Activated effector memory CD4-positive, alpha-beta T cell treated with anti-CD3 and anti-CD28 coated beads, Interleukin-2, amount 50 U/mL, for 16 hours (primary cell): ENCODE measurements around the gene SLC34A3.

Experiments
- DNase-seq: peaks from one replicate; pipeline ENCODE4 v3.0.0-alpha.2; 2020

The SLC34A3 gene

DNA sequence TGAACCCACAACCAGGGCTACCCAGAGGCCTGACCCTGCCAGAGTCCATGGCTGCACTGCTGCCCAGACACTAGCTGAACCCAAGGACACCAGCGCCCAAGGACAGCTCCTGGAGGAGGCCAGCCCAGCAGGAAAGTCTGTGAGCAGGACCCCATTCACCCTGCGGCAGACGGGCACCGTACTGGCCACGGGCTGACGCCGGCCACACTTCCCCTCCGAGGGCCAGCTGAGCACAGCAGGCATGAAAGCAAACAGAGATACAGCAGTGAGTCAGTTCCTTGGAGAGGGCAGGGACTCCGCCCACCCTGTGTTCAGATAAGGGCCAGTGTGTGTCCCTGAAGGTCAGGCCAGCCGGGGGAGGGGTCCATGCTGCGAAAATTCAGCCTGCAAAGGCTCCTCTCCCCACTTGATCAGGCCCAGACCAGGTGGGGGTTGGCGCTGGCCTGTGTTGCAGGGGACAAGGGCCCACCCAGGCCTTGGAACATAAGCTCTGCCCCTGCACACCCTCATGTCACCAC lies 11.9 kb upstream of the SLC34A3 start:
- DNase-seq: no peak

DNA sequence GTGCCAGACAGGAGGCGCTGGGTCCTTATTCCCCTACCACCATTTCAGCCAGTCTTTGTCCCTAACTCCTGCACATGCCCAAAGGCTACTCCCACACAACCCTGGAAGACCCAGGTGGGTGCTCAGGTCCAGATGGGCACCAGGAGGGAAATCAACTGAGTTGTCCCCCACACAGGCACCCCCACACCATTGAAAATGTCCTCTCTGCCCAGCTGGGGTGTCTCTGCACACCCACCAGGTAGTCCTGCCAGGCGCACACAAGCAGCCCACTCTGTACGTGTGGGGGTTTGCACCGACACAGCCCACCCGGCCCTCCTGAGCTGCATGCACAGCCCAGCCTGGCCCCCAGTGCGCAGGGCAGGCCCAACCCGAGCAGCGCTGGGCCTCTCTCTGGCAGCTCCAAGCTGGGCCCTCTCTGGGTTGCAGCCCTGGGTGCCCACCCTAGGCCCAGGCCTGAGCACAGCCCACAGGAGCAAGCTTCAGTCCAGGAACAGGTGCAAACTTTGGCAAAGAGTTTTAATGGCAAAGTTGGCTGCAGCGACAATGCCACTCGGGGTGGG lies 10.9 kb upstream of the SLC34A3 start:
- DNase-seq: no peak

DNA sequence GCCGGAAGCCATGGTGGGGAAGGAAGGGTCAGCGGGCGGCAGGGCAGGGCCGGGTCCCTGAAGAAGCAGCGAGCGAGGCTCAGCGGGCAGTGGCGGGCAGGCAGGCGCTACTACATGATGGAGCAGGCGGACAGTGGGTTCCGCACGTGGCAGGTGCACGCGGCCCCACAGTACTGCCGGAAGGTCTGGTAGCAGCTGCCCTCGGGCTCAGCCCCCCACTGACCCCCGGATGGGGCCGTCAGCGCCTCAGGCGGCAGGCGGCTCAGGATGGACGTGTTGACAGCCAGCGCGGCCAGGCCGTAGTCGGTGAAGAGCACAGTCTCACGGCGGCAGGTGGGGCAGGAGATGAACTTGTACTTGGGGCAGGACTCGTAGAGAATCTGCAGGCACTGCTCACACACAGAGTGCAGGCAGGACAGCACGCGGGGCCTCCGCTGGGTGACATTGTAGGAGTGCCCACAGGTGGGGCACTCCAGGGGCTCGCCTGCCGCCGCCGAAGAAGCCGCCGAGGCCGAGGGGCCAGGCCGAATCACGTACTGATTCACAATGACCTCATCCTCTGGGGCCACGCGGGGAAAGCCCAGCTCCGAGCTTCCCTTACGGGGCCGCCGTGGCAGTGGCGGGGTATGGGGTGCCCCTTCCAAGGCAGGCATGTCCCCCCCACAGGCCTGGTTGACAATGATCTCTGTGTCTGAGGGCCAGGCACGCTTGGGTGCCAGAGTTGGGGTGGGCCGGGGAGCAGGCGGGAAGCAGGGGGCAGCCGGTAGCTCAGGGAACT lies 10.2 kb upstream of the SLC34A3 start:
- no peak for DNase-seq

DNA sequence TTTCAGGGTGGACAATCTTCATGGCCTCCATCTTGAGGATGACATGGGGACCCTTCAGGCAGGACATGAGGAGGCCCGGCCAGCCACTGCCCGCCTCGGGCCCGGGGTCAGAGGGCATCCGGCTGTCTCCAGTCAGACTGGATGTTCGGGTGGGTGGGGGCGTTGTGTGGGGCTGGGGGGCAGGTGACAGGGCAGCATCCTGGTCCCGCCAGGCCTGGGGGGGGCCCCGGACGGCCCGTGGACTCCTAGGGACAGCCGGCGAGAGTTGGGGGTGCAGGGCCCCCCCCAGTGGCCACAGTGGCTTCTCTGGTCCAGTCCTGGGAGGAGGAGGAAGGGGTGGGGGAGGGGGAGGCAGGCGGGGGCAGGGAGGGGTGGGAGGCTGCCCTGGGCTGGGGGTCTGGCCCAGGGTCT lies 9.6 kb upstream of the SLC34A3 start:
- no peak for DNase-seq

DNA sequence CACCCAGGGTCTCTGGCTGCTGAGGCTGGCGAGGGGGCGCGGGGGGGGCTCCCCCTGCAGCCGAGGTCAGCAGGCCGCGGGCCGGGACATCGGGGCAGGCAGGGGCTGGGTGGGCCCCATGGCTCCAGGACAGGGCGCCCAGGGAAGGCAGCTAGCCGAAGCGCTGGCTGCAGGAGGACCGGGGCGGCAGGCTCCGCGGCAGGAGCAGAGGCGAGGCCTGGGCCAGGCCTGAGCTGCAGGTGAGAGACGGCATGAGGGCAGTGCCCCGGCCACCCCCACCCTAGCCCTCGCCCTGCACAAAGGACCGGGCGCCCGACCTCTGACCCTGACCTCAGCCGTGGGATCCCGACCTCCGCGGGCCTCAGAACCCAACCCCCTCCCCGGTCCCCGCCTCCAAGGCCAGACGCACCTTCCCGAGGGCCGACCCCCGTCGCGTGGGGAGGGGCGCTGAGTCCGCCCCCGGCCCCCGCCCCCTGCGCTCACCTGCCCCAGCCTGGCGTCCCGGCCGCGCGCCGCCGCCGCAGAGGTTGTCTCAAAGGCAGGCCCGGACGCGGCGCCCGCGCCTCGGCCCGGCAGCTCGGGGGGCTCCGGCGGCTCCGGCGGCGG lies 9.1 kb upstream of the SLC34A3 start:
- DNase-seq: no peak

DNA sequence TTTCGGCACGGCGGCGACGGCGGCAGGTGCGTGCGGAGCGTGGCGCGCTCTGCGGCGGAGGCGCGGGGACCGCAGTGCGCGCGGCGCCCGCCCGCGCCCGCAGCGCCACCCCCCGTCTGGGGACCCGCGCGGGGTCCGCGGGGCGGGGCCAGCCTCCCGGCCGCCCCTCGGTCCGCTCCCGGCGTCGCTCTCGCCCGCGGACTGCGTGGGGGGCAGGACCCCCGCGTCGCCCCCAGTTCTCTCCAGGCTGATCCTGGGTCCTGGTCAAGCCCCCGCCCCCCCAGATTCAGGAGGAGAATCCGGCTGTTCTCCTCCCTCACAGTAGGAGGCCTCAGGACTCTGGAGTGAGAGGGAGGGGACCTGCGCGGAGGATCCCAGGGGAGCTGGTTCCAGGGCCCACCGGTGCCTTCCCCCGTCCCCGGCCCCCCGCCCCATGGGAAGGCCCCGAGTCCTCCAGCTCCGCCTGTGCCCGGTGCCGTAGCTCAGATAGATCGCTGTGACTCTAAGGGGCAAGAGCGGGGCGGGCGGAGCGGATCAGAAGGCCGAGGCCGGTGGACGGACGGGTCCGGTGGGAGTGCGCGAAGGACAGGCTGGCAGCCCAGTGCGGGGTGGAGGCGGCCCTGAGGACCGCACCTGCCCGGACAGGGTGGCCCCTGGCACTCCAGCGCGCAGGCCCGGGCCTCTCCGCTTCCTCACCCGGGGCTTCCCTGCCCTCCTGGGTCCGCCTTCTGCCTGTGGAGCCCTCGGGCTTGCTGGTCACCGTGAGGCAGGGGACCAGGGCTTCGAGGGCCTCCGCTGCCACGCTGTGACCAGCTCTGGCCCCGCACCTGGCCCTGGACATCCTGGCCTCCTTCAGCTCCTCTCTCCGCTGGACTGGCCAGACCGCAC lies 8.3 kb upstream of the SLC34A3 start, which contains the start of gene RNF208:
RNF208 (minus strand) TSS at position 51 of the 888 bp plus-strand sequence. CDS start 1,028 bp downstream, outside the sequence.
- DNase-seq: no peak

DNA sequence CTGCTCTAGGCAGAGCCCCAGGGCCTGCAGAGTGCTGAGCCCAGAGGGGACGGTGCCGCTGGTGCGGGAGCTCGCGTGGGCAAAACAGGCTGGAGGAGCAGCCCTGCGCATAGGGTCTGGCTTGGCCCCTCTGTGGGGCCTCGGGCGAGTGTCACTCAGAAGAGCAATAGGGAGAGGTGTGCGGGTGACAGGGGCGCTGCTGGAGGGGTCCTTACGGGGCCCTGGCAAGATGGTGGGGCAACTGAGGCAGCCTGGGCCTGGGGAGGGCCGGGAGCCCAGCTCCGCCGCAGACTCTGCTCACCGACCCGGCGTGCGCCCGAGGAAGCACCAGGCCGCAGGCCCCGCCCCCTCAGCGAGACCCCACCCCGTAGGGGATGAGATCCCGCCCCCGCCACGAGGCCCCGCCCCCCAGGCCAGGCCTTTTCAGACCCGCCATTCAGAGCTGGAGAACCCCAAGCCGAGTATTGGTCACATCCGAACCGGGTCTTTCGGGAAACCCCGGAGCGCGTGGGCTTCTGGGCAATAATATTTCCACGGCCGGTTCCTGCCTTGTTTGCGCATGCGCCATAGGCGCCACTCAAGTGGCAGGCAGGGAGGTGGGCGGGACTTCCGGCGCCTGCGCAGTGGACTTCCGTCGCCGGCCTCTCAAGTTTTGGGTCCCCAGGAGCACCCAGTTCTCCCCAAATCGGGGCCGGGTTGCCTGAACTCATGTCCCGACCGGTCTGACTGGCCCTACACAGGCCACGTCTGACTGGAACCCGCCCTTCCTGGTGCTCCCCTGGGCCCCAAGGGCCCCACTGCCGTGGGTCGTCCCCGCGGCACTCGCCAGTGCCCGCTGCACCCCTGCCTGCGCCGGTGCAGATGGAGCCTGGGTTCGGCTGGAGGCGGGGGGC lies 7.4 kb upstream of the SLC34A3 start:
- DNase-seq: peak; percentile 99

DNA sequence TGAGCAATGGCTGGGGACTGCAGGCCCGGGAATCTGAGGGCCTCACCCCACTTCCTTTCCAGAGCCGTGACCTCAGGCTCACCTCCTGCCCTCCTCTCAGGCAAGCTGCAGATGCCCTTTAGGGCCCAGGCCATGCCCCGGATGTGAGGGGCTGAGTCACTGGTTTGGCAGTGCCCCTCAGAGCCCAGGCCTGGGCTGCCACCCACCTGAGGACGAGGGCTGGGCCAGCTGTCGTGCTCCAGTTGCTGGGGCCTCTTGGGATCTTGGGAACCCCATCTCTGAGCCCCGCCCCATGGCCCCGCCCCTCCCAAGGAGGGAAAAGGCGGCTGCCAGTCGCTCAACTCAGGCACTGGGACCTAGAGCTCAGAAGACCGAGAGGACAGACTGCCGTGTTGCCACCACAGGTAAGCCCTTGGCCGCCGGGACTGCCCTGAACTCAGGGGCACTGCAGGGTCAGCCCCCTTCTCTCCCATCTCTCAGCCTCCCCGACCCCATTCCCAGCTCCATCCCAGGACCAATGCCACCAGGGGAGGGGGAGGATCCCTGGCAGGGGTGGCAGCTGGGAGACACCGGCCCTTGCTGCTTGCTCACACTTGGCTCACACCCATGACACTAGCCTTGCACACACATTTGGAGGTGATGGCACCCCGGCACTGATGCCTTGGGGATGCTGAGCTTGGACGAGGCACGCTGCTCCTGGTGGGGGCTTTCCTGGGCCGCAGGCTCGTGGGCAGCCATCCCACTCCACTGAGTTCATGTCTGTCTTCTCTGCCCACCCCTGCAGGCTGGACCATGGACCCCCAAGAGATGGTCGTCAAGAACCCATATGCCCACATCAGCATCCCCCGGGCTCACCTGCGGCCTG lies 5.6 kb upstream of the SLC34A3 start, which contains the start of gene CYSRT1:
CYSRT1 (plus strand) TSS at position 345 of the 865 bp plus-strand sequence; CDS start at position 793, 448 bp downstream.
- DNase-seq: no peak

DNA sequence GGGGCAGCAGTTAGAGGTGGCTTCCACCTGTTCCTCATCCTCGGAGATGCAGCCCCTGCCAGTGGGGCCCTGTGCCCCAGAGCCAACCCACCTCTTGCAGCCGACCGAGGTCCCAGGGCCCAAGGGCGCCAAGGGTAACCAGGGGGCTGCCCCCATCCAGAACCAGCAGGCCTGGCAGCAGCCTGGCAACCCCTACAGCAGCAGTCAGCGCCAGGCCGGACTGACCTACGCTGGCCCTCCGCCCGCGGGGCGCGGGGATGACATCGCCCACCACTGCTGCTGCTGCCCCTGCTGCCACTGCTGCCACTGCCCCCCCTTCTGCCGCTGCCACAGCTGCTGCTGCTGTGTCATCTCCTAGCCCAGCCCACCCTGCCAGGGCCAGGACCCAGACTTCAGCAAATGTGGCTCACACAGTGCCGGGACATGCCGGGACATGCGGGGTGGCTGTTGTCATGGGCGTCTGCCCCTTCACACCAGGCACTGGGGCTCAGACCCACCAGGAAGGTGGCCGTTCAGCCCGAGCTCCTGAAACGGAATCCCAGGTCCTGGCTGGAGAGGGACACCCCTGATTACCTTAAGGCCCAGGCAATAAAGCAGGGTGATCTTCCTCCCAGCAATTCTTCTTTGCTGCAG lies 4.9 kb upstream of the SLC34A3 start:
- no peak for DNase-seq

DNA sequence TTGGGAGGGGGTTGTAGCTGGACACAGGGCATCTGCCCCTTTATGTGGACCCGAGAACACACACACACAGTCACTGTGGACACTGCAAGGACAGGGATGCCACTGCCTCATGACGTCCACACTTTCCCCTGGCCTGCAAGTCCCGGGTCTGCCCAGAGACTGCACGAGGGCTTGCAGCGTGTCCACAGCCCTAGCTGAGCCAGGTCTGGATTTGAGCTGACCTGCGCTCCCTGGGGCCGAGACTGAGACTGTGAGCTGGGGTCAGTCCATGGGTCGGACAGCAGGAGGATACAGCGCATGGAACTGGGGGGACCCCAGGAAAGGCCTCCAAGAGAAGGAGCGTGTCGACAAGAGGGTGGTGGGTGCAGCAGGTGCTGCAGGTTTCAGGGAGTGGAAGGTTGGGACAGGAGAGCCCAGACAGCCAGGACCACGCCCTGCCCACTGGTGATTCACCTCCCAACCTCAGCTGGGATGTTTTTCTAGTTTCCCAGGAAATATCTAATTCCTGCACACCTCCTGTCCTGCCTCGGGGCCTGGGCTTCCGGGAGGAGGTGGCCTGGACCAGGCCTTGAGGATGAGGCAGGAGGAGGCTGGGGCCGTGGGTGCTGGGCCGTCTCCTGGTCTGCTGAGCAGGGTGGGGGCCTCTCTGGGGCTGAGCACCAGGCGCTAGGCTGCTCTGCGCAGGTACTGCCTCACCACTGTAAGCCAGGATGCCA lies 4.2 kb upstream of the SLC34A3 start:
- no peak for DNase-seq

DNA sequence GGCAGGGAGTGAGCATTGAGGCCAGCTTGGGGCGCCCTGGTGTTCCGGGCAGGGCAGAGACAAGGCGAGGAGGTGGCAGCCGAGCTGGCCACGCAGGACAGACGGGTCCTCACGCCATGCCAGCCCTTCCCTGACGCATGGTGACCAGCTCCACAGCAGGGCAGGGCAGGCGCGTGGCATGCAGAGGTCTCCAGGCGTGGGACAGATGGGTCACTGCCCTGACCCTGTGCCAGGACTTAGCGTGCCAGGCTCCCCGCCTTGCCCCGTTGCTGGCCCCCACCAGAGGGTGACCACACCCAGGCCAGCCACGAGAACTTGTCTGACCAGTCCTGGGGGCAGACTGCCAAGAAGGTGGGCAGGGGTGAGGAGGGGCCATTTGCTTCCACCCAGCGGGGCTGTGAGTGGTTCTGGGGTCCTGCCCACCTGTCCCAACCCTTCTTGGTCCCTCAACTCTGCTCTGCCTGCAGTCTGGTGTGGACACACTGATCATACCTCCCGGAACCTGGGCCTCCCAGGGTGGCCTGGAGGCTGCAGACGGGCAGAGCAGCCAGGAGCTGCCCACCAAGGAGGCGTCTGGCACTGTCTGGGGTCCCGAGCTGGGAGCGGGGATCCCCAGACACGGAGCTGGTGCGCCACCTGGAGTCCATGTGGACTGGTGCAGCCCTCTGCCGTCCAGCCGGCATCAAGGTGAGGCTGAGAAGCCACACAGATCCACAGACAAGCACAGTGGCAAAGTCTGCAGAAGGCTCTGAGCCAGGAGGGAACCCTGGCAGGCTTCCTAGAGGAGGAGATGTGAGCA lies 3.4 kb upstream of the SLC34A3 start, which contains the start of gene RNF224:
RNF224 (plus strand) TSS at position 449 of the 799 bp plus-strand sequence. CDS start 834 bp downstream, outside the sequence.
- DNase-seq: peak; percentile 93

DNA sequence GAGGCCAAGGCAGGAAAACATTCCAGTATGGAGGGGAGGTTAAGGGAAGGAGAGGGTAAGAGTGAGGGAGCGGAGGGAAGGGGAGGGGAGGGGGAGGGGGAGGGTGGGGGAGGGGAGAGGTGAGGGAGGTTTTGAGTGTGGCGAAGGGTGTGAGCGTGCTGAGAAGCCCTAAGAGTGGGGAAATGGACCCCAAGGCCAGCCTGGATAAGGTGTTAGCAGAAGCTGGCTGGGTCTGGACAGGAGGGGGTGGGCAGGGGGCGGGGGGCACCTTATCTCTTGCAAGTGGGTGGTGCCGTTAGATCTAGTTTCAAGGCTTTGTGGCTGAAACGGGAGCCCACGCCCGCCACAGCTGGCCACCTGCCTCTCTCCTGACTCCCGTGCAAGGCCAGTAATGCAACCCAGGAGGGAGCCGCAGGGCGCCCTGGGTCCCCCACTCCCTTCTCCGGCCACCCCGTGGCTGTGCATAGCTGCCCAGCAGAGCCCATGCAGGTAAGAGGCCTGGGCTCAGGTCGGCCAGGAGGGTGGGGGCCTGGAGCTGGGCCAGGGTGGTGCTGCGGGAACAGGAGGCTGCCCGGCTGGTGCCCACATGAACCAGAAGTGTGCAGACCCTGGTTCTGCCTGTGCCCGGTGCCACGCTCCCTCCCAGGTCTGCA lies 2.7 kb upstream of the SLC34A3 start:
- no peak for DNase-seq

DNA sequence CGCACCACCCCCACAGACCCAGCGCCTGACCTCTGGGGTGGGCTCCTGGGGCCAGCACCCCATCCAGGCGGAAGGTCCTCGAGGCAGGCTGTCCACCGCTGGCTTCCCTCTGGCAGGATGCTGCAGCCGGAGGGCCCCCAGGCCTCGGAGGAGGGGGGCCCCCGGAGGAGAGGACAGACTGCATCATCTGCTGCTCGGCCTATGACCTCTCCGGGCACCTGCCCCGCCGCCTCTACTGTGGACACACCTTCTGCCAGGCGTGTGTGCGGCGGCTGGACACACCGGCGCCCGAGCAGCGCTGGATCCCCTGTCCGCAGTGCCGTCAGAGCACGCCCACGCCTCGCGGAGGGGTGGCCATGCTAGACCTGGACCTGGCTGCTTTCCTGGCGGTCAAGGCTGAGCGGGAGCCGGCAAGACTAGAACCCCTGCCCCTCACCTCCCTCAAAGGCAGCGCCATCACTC lies 2.2 kb upstream of the SLC34A3 start:
- DNase-seq: no peak

DNA sequence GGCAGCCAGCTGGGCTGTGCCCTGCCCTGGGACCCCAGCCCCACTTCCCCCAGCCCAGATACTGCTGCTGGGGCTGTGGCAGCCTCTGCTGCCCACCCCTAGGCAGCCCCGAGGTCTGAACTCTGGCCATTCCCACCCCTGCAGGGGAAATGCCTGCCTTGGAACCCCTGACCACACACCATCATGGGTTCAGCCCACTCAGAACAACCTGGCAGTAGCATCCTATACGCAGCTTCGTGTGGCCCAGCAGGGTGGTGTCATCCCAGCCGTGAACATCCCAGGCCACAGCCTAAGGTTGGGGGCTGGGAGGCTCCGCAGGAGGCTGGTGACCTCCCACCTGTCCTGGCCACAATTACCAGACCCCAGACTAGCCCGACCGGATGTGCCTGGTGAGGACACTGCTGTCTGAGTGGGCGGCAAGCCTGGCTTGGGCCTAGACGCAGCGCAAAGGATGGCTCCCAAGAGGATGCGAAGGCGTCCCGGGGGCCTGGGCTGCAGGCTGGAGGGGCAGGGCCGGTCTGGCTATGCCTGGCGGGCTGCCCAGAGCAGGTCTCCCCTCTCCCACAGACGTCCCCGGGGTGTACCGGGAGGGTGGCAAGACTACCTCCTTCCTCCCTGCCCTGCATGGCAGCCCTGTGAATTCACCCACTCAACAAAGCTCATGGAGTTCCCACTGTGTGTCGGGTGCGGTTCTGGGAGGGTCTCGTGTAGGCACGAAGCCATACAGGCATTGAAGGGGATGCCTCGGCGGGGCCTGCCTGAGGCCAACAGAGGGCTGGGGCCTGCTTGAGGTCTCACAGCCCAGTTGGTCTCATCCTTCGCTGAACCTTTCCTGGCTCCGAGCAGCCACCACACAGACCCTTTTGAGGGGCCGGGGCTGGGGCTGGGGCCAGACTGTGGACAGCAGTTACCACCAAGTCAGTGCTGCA lies 1.5 kb upstream of the SLC34A3 start:
- DNase-seq: no peak

DNA sequence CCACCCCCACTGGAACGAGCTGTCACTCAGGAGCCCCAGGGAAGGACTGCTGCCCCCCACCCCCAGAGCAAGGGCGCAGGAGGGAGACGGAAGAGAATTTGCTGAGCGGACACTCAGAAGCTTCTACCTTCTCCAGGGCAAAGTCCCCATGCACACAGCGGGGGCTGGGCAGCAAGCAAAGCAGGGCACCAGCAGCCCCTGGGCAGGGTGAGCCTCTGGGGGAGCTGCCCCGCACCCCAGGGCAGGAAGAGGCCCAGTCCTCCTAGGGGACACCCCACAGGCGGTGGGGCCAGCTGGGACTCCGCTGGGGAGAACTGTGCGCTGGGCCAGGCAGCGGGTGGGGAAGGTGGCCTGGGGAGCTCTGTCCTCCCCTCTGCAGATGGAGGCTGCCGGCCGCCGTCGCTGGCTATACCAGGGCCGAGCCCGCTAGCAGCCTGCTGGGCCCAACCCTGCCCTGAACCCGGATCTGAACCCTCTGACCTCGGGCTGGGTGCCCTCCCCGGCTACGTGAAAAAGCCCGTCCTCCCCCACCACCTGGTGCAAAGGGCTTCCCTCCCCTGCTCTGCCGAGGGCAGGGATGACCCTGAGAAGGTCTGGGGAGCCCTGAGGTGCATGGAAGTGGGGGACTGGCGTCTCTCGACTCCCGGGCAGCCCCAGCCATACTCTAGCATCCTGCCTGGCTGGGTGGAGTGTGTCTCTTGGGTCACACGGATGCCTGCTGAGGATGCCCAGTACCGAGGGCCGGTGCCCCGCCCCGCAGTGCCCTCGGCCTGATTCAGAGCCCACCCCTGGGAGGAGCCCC lies 597 bp upstream of the SLC34A3 start:
- no peak for DNase-seq
